GM21717 (cell line): ENCODE results near the gene TXNDC2.
"Not testable (repeated sequence)": the region's sequence is repeated elsewhere in the genome, so short reads cannot be mapped to it uniquely, and the experiment has no call there.

ENCODE experiments used
- ATAC-seq: cut with Tn5 transposase; IDR thresholded peaks from one replicate; pipeline ENCODE4 v1.9.1; 2021; ENCODE audit warnings: mild to moderate bottlenecking, moderate library complexity; ENCODE audit not compliant: unreplicated experiment

The TXNDC2 gene

DNA sequence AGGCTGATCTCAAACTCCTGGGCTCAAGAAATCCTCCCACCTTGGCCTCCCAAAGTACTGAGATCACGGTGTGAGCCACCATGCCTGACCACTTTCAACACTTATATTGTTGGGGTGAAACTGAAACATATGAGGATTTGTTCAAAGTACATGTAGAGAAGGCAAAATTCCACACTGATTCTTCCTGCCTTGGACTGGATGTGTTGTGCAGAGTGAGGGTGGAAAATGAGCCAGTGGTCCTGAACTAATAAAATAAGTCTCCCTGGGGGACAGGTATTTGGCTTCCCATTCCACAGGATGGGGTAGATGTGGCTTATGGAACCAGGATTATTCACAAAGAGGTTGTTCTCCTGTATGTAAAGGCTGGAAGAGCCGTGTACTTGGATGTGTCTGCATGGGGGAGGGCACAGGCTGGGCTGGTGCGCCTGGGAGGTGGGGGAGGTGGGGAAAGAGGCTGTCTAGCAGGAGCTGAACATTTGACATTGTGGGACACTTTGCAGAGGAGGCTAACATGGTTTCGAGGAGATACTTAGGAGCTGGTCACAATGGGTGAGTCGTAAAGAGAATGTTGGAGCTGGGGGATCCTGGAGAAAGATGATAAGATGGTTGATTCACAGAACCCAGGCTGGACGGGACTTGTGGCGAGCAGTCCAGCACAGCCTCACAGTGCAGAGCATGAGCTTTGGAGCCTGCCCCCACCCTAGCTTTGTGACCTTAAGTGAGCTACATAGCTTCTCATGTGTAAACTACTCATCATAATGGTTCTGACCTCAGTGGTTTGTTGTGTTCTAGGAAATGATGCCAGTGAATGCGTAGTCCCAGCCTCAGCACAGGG is at the start of gene TXNDC2:
Gene TXNDC2 (plus strand): TSS at position 804 of the 835 bp plus-strand sequence. CDS start 708 bp downstream, outside the sequence.
- no peak for ATAC-seq

- no peak for ATAC-seq
These were observed 47.5 kb upstream of the TXNDC2 start for GRCh38 chr18:9838144-9838877.

DNA sequence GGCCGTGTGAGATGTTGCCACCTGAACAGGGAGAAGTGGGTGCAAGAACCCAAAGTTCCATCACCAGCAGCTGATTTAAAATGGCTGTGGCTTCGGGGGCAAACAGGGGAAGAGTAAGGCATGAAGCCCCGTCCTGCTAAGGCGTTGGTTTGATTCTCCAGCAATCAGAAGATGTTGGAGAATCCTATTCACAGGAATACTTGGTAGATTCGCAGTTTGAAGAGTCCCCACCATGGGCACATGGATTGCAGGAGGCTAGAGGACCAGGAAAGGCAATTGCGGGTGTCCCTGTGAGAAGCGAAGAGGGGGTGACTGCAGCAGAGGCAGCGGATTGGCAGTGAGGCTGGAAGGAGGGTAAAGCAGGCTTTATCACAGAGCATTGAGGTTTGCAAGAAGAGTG is 46.6 kb upstream of the TXNDC2 start:
- no peak for ATAC-seq

GRCh38 chr18:9839853-9840252 is 45.9 kb upstream of the TXNDC2 start:
- ATAC-seq: no peak

- no peak for ATAC-seq
These were observed 44.0 kb upstream of the TXNDC2 start for GRCh38 chr18:9841752-9842151.

DNA sequence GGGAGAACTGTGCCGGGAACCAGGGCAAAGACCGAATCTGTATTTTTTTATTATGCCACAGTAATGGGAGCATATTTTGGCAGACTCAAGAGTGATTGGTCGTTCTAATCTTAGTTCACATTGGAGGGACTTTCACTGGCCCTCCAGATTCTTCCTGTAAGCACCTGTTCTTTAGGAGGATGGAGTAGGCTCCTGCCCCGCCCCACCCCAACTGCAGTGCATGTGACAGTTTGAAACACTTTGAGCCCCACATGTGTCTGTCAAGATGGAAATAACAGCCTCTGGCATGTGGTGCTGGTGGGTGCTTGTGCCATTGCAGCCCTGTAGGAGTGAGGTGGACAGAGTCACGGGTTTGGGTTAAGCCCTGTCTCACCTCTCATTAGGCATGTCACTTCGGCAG is 43.3 kb upstream of the TXNDC2 start:
- no peak for ATAC-seq

GRCh38 chr18:9845256-9845655 is 40.5 kb upstream of the TXNDC2 start:
- ATAC-seq: no peak

GRCh38 chr18:9846162-9846925 is 39.4 kb upstream of the TXNDC2 start:
- ATAC-seq: no peak

GRCh38 chr18:9848170-9848879 is 37.4 kb upstream of the TXNDC2 start:
- ATAC-seq: no peak

DNA sequence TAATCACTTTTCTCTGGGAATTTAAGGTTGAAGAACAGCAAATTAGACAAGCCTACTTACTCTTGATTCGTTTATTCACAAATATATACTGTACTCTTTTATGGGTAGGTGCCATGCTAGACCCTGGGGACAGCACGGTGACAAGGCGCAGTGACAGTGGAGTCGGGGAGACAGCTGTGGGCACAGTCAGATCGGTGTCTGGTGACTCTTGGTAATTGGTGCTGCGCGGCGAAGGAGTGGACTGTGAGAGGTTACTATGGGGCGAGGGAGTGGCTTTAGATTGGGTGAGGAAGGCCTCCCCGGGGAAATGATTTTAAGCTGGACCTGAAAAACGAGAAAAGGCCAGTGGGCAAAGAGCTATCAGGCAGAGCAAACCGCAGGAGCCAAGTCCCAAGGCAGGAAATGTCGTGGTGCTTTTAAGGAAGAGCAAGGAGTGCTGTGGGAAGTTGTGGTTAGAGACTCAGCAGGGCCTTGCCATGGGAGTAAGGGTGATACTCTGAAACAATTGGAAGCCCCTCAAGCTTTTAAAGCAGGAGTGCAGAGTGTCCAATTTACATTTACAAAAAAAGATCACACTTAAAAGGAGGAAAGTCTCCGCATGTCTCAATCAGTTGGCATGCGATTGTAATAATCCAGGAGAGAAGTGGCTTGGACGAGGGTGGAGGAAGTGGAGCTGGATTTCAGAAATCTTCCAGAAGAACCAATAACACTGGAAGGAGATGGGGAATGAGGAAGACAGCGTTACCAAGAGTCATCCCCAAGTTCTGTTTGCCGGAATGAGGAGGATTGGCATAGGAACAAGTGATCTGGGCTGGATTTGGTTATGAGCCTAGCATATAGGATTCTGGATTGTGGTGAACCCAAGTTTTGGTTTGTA is 36.1 kb upstream of the TXNDC2 start:
- no peak for ATAC-seq

GRCh38 chr18:9850309-9850708 is 35.5 kb upstream of the TXNDC2 start:
- no peak for ATAC-seq

DNA sequence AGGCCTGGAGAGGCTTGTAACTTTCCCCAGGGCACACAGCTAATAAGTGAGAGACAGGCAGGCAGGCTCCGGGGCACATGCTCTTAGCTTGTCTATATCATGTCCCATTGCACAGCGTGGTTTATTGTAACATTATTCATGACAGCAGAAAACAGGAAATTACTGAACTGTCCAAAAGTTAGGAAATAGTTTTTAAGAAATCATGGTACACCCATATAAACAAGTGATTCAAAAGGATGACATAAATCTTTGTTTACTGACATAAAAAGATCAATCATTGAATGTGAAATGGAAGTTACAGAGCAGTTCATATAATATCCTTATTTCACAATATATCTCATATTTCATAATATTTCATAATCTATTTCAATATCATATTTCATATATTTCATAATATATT is 34.3 kb upstream of the TXNDC2 start:
- ATAC-seq: no peak

GRCh38 chr18:9852266-9853081 is 33.3 kb upstream of the TXNDC2 start:
- ATAC-seq: no peak

- ATAC-seq: no peak
These were observed 30.7 kb upstream of the TXNDC2 start for GRCh38 chr18:9854801-9855676.

- ATAC-seq: no peak
These were observed 30.1 kb upstream of the TXNDC2 start for GRCh38 chr18:9855681-9856080.

GRCh38 chr18:9856092-9856491 is 29.7 kb upstream of the TXNDC2 start:
- no peak for ATAC-seq

DNA sequence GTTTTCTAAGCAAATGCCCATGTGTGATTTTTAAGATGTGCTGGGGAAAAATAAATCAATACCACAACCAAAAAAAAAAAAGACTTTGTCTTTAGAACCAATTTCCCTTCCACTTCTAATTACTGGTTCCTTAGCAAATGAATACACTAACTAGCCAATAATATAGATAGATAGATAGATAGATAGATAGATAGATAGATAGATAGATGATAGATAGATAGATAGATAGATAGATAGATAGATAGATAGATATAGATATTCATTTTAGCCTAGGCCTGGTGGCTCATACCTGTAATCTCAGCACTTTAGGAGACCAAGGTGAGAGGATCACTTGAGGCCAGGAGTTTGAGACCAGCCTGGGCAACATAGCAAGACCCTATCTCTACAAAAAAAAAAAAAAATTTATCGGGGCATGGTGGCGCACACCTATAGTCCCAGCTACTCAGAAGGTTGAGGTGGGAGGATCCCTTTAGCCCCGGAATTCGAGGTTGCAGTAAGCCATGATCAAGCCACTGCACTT is 28.2 kb upstream of the TXNDC2 start:
- not testable (repeated sequence) for ATAC-seq

GRCh38 chr18:9858642-9859041 is 27.1 kb upstream of the TXNDC2 start:
- no peak for ATAC-seq
